HG02870 (cell line): ENCODE results near the gene SYNPO2.
"Not testable (repeated sequence)": the region's sequence is repeated elsewhere in the genome, so short reads cannot be mapped to it uniquely, and the experiment has no call there.

ENCODE experiments used
- ATAC-seq: cut with Tn5 transposase; IDR thresholded peaks from one replicate; pipeline ENCODE4 v1.9.1; 2021; ENCODE audit warnings: mild to moderate bottlenecking, moderate library complexity; ENCODE audit not compliant: unreplicated experiment

SYNPO2 gene

GRCh38 chr4:119050527-119051090, 162.0 kb downstream of the SYNPO2 start:
- ATAC-seq = no peak

- no peak for ATAC-seq
These were observed 164.6 kb downstream of the SYNPO2 start for GRCh38 chr4:119053245-119053644.

GRCh38 chr4:119053997-119054396, 165.3 kb downstream of the SYNPO2 start:
- no peak for ATAC-seq

GRCh38 chr4:119057417-119057816, 168.8 kb downstream of the SYNPO2 start:
- ATAC-seq = no peak

- no peak for ATAC-seq
These were observed 170.6 kb downstream of the SYNPO2 start for GRCh38 chr4:119059221-119059620.

- not testable (repeated sequence) for ATAC-seq
These were observed 178.5 kb downstream of the SYNPO2 start for GRCh38 chr4:119067125-119067524.

GRCh38 chr4:119067670-119068360, 179.2 kb downstream of the SYNPO2 start:
- ATAC-seq = not testable (repeated sequence)

- ATAC-seq = no peak
These were observed 179.9 kb downstream of the SYNPO2 start for GRCh38 chr4:119068529-119068962.

- no peak for ATAC-seq
These were observed 181.6 kb downstream of the SYNPO2 start for GRCh38 chr4:119070301-119070700.

GRCh38 chr4:119080721-119081541, 192.3 kb downstream of the SYNPO2 start:
- ATAC-seq = no peak

- no peak for ATAC-seq
These were observed 192.8 kb downstream of the SYNPO2 start for GRCh38 chr4:119081542-119081859.

- no peak for ATAC-seq
These were observed 193.3 kb downstream of the SYNPO2 start for GRCh38 chr4:119081943-119082342.

- no peak for ATAC-seq
These were observed 194.0 kb downstream of the SYNPO2 start for GRCh38 chr4:119082661-119083060.

GRCh38 chr4:119084513-119084912, 195.9 kb downstream of the SYNPO2 start:
- no peak for ATAC-seq

- no peak for ATAC-seq
These were observed 198.5 kb downstream of the SYNPO2 start for GRCh38 chr4:119087121-119087520.

GRCh38 chr4:119087656-119088055, 199.0 kb downstream of the SYNPO2 start:
- no peak for ATAC-seq

GRCh38 chr4:119093042-119093827, 204.6 kb downstream of the SYNPO2 start:
- no peak for ATAC-seq

- peak; percentile 75 for ATAC-seq
These were observed 208.7 kb downstream of the SYNPO2 start for GRCh38 chr4:119097282-119097900.

GRCh38 chr4:119098306-119098705, 209.7 kb downstream of the SYNPO2 start:
- ATAC-seq = no peak

GRCh38 chr4:119099227-119099810, 210.7 kb downstream of the SYNPO2 start:
- ATAC-seq = no peak
